GM12891 (cell line): ENCODE data around the gene TMEM208.

ENCODE experiments used
- DNase-seq: peaks from one replicate; pipeline ENCODE4 v3.0.0; 2011; ENCODE audit warnings: low spot score; ENCODE audit not compliant: insufficient read length
- FAIRE-seq: peaks from 2 replicates; lab custom pipeline; 2011; peaks lifted over from hg19 to GRCh38; lab: Jason Lieb, UNC
- PAX5 ChIP-seq: IDR thresholded peaks from 2 replicates; pipeline ENCODE4 v1.6.1; 2011; ENCODE audit warnings: low read length, moderate library complexity, mild to moderate bottlenecking; ENCODE audit not compliant: insufficient read depth, severe bottlenecking
- POLR2A ChIP-seq: IDR thresholded peaks from 2 replicates; pipeline ENCODE4 v1.6.1; 2011; ENCODE audit warnings: low read depth, low read length, control low read depth
- POLR2AphosphoS5 ChIP-seq: IDR thresholded peaks from 2 replicates; pipeline ENCODE4 v1.6.1; 2011; ENCODE audit warnings: low read depth, low read length, control low read depth
- POU2F2 ChIP-seq: IDR thresholded peaks from 2 replicates; pipeline ENCODE4 v1.6.1; 2011; ENCODE audit warnings: low read depth, mild to moderate bottlenecking, control low read depth, low read length, moderate library complexity
- SPI1 ChIP-seq: IDR thresholded peaks from 2 replicates; pipeline ENCODE4 v1.6.1; 2011; ENCODE audit warnings: low read depth, low read length, control low read depth
- TAF1 ChIP-seq: IDR thresholded peaks from 2 replicates; pipeline ENCODE4 v1.6.1; 2011; ENCODE audit warnings: low read depth, low read length, control low read depth

TMEM208 gene

DNA sequence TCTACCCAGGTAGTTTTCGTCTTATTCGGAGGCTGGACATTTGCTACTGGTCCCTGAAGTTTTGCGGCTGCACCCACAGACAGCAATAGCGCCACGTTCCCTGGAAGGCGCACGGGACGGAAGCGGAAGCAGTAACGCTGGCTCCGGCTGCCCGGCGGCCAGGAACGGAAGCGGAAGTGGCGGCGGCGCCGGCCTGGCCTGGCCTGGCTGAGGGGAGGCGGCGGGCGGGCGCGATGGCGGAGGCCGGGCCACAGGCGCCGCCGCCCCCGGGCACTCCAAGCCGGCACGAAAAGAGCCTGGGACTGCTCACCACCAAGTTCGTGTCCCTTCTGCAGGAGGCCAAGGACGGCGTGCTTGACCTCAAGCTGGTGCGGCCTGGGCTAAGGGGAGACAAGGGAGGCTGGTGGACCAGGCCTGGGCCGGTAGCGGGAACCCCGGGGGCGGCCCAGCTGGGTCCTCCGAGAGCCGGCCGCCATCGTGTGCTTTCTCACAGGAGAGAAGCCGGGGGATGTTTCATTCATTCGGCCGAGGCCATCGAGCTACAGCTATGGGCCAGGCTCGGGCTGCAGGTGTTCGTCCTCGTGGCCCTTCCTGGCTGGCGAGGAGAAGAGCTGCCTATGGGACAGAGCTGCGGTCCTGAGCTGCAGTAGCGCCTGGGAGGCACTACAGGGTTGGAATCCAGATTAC lies 34.8 kb upstream of the TMEM208 start, which contains the start of gene E2F4:
E2F4 (plus strand) TSS at position 161 of the 687 bp plus-strand sequence; CDS start at position 234, 73 bp downstream.
- FAIRE-seq, result peak; percentile 100
- TF ChIP-seq SPI1 (peak; percentile 80), TAF1 (no peak), POLR2AphosphoS5 (peak; percentile 52; the same call in 1 of the 2 replicates), POLR2A (peak; percentile 58; the same call in 1 of the 2 replicates), POU2F2 (0 out of 2 replicates have a peak, but pooled peaks have one; percentile 26), PAX5 (no peak)
- peak; percentile 99 for DNase-seq

GRCh38 chr16:67192781-67193361 lies 34.1 kb upstream of the TMEM208 start:
- FAIRE-seq (no peak), DNase-seq (no peak)
- TF ChIP-seq SPI1 (no peak), POLR2AphosphoS5 (no peak), POU2F2 (no peak), POLR2A (no peak), TAF1 (no peak), PAX5 (no peak)

GRCh38 chr16:67193536-67193935 lies 33.4 kb upstream of the TMEM208 start:
- FAIRE-seq, result no peak
- TF ChIP-seq POLR2A (no peak), POU2F2 (no peak), SPI1 (no peak), POLR2AphosphoS5 (no peak), PAX5 (no peak), TAF1 (no peak)

DNA sequence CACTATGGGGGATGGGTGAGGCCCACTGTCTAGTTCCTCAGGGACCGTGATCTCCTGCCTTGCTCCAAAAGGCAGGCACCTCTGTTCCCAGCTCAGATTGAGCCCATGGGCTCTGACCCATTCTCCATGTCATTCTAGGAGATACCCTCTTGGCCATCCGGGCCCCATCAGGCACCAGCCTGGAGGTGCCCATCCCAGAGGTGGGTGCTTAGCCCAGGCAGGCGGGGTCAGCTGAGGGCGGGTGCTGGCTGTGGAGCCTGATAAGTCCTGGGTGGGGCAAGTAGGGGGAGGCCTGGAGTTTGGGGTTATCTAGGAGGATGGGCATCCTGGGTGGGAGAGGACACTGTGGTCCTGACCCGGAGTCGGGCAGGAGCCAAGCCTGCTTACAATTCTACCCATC lies 32.7 kb upstream of the TMEM208 start:
- DNase-seq (no peak), FAIRE-seq (no peak)
- TF ChIP-seq POLR2AphosphoS5 (no peak), TAF1 (no peak), SPI1 (no peak), PAX5 (no peak), POLR2A (no peak), POU2F2 (no peak)

More at GRCh38 chr16:67193536-67193935, 33.4 kb upstream of the TMEM208 start:
- no peak for DNase-seq

DNA sequence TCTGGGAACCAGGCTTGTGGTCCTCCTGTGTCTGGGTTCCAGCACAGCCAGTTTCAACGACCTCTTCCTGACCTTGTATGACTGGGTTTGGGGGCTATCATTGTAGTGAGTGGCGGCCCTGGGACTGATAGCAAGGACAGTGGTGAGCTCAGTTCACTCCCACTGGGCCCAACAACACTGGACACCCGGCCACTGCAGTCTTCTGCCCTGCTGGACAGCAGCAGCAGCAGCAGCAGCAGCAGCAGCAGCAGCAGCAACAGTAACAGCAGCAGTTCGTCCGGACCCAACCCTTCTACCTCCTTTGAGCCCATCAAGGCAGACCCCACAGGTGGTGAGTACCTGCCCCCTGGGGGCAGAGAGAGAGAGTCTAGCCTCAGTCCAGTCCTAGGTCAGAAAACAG lies 31.3 kb upstream of the TMEM208 start:
- no peak for FAIRE-seq
- no peak for TF ChIP-seq POLR2AphosphoS5
- TF ChIP-seq TAF1, result no peak
- no peak for TF ChIP-seq PAX5
- TF ChIP-seq POU2F2, result no peak
- DNase-seq, result no peak

DNA sequence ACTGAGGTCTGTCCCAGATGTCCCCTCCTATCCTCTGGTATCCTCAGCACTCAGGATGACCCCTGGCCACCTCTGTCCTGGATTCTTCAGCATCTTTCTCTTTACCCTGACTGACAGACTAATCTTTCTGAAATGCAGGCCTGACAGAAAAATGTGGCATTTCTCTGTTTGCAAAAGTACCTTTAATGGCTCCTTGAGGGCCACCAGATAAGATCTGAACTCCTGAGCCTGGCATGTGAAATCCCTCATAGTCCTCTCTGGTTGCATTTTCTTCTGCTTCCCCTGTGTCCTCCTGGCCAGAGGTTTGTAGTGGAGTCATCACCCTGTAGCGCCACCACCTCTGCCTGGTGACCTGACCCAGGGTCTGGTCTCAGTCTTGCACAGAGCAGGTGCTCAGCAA lies 30.0 kb upstream of the TMEM208 start:
- FAIRE-seq, result no peak
- TF ChIP-seq POU2F2, result no peak
- no peak for TF ChIP-seq SPI1
- no peak for TF ChIP-seq TAF1
- no peak for TF ChIP-seq PAX5
- TF ChIP-seq POLR2A, result no peak
- no peak for TF ChIP-seq POLR2AphosphoS5
- no peak for DNase-seq

GRCh38 chr16:67197704-67198103 lies 29.2 kb upstream of the TMEM208 start:
- DNase-seq, result no peak
- TF ChIP-seq TAF1 (no peak), POLR2AphosphoS5 (0 out of 2 replicates have a peak, but pooled peaks have one; percentile 49)
- no peak for FAIRE-seq

DNA sequence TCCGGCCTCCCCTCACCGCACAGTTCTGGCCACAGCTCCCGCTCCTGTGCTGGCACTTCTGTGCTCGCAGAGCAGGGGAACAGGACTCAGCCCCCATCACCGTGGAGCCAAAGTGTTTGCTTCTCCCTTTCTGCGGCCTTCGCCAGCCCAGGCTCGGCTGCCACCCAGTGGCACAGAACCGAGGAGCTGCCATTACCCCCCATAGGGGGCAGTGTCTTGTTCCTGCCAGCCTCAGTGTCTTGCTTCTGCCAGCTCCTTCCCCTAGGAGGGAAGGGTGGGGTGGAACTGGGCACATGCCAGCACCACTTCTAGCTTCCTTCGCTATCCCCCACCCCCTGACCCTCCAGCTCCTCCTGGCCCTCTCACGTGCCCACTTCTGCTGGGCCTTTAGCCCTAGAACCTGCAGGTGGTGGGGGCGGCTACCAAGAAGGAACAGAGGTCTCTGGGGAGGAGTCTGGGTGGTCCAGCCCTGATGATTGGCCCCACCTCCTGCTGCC lies 28.6 kb upstream of the TMEM208 start:
- no peak for FAIRE-seq
- no peak for TF ChIP-seq POLR2AphosphoS5
- TF ChIP-seq PAX5, result no peak
- no peak for TF ChIP-seq POU2F2
- no peak for TF ChIP-seq POLR2A
- no peak for DNase-seq

GRCh38 chr16:67199011-67199807 lies 27.7 kb upstream of the TMEM208 start, which contains the start of gene ELMO3:
Gene ELMO3 (plus strand): TSS chr16:67199131. CDS start chr16:67199327, 196 bp downstream.
- FAIRE-seq, result peak; percentile 90
- TF ChIP-seq POLR2AphosphoS5 (no peak), POU2F2 (no peak), SPI1 (no peak), TAF1 (no peak), POLR2A (no peak)
- no peak for DNase-seq

DNA sequence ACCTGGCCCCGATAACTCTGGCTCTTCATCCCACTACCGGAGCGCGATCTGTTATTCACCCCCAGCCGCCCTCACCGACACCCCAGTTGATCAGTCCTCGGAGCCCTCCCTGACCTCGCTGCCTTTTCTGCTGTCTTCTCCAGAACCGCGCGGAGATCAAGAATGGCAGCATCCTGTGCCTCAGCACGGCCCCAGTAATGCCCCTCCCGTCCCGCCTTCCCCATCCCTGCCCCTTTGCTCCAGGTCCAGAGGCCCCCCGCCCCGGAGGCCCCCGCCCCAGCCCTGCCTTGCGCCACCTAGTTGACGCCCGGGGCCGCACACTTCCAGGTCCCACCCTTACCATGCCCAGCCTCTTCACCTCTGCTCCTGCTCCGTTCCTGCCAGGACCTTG lies 27.1 kb upstream of the TMEM208 start:
- DNase-seq, result no peak
- TF ChIP-seq POLR2A (no peak), POLR2AphosphoS5 (no peak), TAF1 (no peak), POU2F2 (no peak), PAX5 (no peak), SPI1 (no peak)
- no peak for FAIRE-seq
